ENCODE measurements around the gene ARSB. TPM values are rescaled to one million over a fixed set of nuclear protein-coding genes. Genes with fewer than 3 reads are reported as not detected.

Gene ARSB
- total RNA-seq, 1 experiment from 2014 or later, result 18.1 TPM

- ChIA-PET CTCF (no interaction called here), POLR2A (no interaction called here)
- Histone ChIP-seq H3K27me3 (ENCODE audit: control insufficient read depth, insufficient read depth, low read length) (no peaks in the 10 kb centered on the region), H3K36me3 (ENCODE audit: control insufficient read depth, insufficient read depth, low read length) (no peaks in the 10 kb centered on the region), H3K27ac (ENCODE audit: low read length) (no peak overlapping the region), H3K9me3 (ENCODE audit: control insufficient read depth, insufficient read depth, low read depth, low read length) (no peaks in the 10 kb centered on the region; the same call in 1 of the 2 replicates), H3K4me1 (ENCODE audit: control insufficient read depth, insufficient read depth, low read length) (no peaks in the 10 kb centered on the region), H3K4me3 (ENCODE audit: low read depth in 2 of 2, low read length in 2 of 2) (no peak overlapping the region)
- DNase-seq (ENCODE audit: low read depth, low spot score) (no peak), ATAC-seq (no peak)
- BruUV-seq (replicated peaks), result no TSS peak
- intact Hi-C loops (cut with micrococcal nuclease; ENCODE audit: unreplicated experiment) (no loop called here), in situ Hi-C loops (cut with HindIII; ENCODE audit: low pct_unique_long_range_greater_than_20kb, low sequenced_read_pairs) (no loop called here)
- TF ChIP-seq TCF7L2 (IDR thresholded peaks at IDR 0.05; ENCODE audit: low read depth, low read length) (no peak), CTCF (IDR thresholded peaks at IDR 0.05) (no peak), POLR2AphosphoS5 (IDR thresholded peaks at IDR 0.05; ENCODE audit: low read depth, low read length) (no peak), SIN3A (IDR thresholded peaks at IDR 0.05; ENCODE audit: borderline replicate concordance, insufficient read depth, low read depth, low read length) (no peak), REST (IDR thresholded peaks at IDR 0.05; ENCODE audit: insufficient read depth in 1 of 2, low read depth in 2 of 2, low read length in 1 of 2) (no peak)
These were observed 89.0 kb downstream of the ARSB start for GRCh38 chr5:78896132-78896531.

GRCh38 chr5:78895616-78896015, 89.5 kb downstream of the ARSB start:
- ChIA-PET CTCF (no interaction called here), POLR2A (no interaction called here)
- no peak for TF ChIP-seq REST (IDR thresholded peaks at IDR 0.05; ENCODE audit: insufficient read depth in 1 of 2, low read depth in 2 of 2, low read length in 1 of 2)
- TF ChIP-seq SIN3A (IDR thresholded peaks at IDR 0.05; ENCODE audit: borderline replicate concordance, insufficient read depth, low read depth, low read length), result no peak
- Histone ChIP-seq H3K36me3 (ENCODE audit: control insufficient read depth, insufficient read depth, low read length) (no peaks in the 10 kb centered on the region), H3K4me1 (ENCODE audit: control insufficient read depth, insufficient read depth, low read length) (no peaks in the 10 kb centered on the region), H3K4me3 (ENCODE audit: low read depth in 2 of 2, low read length in 2 of 2) (no peak overlapping the region), H3K27me3 (ENCODE audit: control insufficient read depth, insufficient read depth, low read length) (no peaks in the 10 kb centered on the region), H3K27ac (ENCODE audit: low read length) (no peak overlapping the region), H3K9me3 (ENCODE audit: control insufficient read depth, insufficient read depth, low read depth, low read length) (no peaks in the 10 kb centered on the region; the same call in 1 of the 2 replicates)
- ATAC-seq (no peak), DNase-seq (ENCODE audit: low read depth, low spot score) (no peak)
- BruUV-seq (replicated peaks), result no TSS peak
- intact Hi-C loops (cut with micrococcal nuclease; ENCODE audit: unreplicated experiment), result no loop called here
- in situ Hi-C loops (cut with HindIII; ENCODE audit: low pct_unique_long_range_greater_than_20kb, low sequenced_read_pairs), result no loop called here
